AG10803 (cell line): ENCODE measurements around the gene DCTD.

Source experiments
- DNase-seq: peaks from one replicate; pipeline ENCODE4 v3.0.0; 2010; ENCODE audit warnings: low read depth
- H3K4me3 ChIP-seq: 2 replicates; pipeline ENCODE4 v1.5.1; 2011; ENCODE audit warnings: mild to moderate bottlenecking, low read length, control low read depth
- CTCF ChIP-seq: conservative IDR thresholded peaks from 2 replicates; pipeline ENCODE4 v1.5.1; 2011; ENCODE audit warnings: mild to moderate bottlenecking, low read length, control low read depth, inconsistent platforms

Gene DCTD

GRCh38 chr4:182928061-182928460, 10.9 kb upstream of the DCTD start:
- no peak for DNase-seq
- peak; percentile 27; the same call in 1 of the 2 replicates for TF ChIP-seq CTCF
- no peak overlapping the region for H3K4me3 ChIP-seq

GRCh38 chr4:182927505-182927904, 10.3 kb upstream of the DCTD start:
- H3K4me3 ChIP-seq, result no peak overlapping the region
- TF ChIP-seq CTCF, result no peak
- DNase-seq, result no peak

GRCh38 chr4:182925855-182926254, 8.7 kb upstream of the DCTD start:
- no peak for DNase-seq
- H3K4me3 ChIP-seq, result no peak overlapping the region
- TF ChIP-seq CTCF, result no peak

GRCh38 chr4:182925298-182925757, 8.1 kb upstream of the DCTD start:
- TF ChIP-seq CTCF, result peak; percentile 47
- DNase-seq, result peak; percentile 63
- H3K4me3 ChIP-seq, result no peak overlapping the region

GRCh38 chr4:182924497-182924896, 7.3 kb upstream of the DCTD start:
- TF ChIP-seq CTCF, result no peak
- no peak for DNase-seq
- H3K4me3 ChIP-seq, result no peak overlapping the region

GRCh38 chr4:182923796-182924340, 6.7 kb upstream of the DCTD start:
- no peak for DNase-seq
- no peak overlapping the region for H3K4me3 ChIP-seq
- TF ChIP-seq CTCF, result no peak

- no peak for DNase-seq
- no peak overlapping the region for H3K4me3 ChIP-seq
- TF ChIP-seq CTCF, result no peak
Observed at GRCh38 chr4:182923366-182923765, 6.2 kb upstream of the DCTD start.
